HG03159 (cell line): ENCODE measurements around the gene SLC39A1.
"Not testable (repeated sequence)": the region's sequence is repeated elsewhere in the genome, so short reads cannot be mapped to it uniquely, and the experiment has no call there.

Source experiments
- ATAC-seq: cut with Tn5 transposase; IDR thresholded peaks from one replicate; pipeline ENCODE4 v1.9.1; 2021; ENCODE audit warnings: mild to moderate bottlenecking, moderate library complexity; ENCODE audit not compliant: unreplicated experiment

The SLC39A1 gene, protein sequence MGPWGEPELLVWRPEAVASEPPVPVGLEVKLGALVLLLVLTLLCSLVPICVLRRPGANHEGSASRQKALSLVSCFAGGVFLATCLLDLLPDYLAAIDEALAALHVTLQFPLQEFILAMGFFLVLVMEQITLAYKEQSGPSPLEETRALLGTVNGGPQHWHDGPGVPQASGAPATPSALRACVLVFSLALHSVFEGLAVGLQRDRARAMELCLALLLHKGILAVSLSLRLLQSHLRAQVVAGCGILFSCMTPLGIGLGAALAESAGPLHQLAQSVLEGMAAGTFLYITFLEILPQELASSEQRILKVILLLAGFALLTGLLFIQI

DNA sequence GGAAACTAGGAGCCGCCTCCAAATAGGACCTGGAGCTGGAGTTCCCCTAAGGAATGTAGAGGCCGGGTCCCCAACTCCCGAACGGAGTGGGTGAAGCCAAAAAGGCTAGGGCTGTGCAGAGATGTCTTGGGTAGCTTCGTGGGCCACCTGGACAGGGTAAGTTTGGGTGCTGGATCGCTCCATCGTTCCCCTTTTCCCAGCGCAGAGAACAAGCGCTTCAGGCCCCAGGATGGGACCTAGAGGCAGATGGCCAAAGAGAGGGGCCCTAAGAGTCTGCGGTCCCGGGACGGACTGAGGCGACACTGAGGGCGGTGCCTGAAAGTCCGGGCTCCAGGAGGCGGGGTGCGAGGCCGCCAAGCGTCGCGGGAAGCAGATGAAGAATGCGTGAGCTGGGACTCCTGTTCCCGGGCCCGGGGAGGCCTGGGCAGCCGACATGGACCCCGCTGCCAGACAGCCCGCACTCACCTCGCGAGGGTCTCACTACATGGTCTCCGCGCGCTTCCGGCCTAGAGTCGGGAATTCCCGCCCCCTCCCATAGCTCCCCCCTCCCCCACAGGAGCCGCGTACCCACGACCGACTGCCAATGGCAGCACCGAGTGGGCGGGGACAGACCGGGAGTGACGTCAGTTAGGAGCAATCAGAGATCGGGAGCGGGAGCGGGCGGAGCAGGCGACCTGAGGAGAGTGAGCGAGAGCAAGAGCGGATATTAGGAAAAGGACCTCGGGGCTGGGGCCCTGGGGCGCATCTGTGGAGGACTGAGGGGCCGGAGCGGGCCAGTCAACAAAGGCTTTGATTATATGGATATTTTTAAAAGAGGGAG is at the start of gene SLC39A1:
Gene SLC39A1, minus strand, starts transcription at position 508 of the 820 bp plus-strand sequence. CDS start 822 bp downstream, outside the sequence.
- ATAC-seq, result peak; percentile 42

DNA sequence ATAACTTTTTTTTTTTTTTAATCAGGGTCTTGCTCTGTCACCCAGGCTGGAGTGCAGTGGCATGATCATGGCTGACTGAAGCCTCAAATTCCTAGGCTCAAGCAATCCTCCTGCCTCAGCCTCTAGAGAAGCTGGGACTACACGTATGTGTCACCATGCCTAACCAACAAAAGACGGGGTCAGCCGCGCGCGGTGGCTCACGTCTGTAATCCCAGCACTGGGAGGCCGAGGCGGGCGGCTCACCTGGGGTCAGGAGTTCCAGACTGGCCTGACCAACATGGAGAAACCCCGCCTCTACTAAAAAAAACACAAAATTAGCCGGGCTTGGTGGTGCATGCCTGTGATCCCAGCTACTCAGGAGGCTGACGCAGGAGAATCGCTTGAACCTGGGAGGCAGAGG is 49.2 kb upstream of the SLC39A1 start:
- ATAC-seq, result not testable (repeated sequence)

DNA sequence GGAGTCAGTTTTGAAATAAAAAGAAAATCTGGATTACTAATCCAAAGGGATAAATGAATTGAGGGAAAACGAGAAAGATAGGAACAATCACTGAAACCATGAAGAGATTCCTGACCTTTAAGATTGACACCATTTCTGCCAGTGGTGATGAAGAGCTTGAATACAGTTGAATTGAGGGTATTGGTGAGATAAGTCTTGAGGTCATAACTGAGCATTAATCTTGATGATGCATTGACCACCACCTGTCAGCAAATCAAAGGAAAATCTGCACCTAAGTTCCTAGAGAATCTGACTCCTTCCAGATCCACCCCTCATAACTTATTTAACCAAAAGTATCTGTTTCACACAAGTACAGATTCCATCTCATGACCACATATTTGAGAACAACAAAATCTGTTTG is 48.8 kb upstream of the SLC39A1 start:
- no peak for ATAC-seq

DNA sequence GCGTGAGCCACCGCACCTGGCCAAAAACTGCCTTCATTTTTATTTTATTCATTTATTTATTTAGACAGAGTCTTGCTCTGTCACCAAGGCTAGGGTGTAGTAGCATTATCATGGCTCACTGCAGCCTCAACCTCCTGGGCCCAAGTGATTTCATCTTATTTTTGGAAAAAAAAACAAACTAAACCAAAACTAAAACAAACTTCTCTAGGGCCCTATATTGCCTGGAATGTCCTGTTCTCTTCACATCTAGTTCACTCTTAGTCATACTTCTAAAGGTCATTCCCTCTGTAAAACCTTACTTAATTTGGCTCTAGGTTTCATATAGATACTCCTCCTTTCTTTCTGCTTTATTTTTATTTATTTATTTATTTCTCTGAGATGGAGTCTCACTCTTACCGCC is 42.8 kb upstream of the SLC39A1 start:
- no peak for ATAC-seq

DNA sequence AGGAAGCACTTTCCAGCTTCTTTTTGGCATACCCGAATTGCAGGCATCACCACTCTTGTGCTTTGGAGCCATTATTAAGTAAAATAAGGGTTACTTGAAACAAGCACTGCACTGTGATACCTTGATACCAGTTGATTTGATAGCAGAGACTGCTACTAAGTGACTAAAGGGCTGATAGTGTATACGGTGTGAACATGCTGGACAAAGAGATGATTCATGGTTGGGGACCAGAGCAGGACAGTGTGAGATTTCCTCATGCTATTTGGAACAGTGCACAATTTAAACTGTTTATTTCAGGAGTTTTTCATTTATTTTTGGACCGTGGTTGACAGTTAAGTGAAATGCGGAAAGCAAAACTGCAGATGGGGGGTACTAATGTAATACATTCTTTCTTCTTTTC is 37.1 kb upstream of the SLC39A1 start:
- ATAC-seq, result no peak

DNA sequence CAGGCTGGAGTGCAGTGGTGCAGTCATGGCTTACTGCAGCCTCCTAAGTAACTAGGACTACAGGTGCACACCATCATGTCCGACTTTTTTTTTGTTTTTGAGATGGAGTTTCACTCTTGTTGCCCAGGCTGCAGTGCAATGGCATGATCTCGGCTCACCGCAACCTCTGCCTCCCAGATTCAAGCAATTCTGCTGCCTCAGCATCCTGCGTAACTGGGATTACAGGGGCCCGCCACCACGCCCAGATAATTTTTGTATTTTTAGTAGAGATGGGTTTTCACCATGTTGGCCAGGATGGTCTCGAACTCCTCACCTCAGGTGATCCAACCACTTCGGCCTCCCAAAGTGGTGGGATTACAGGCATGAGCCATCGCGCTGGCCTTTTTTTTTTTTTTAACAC is 33.5 kb upstream of the SLC39A1 start:
- not testable (repeated sequence) for ATAC-seq

DNA sequence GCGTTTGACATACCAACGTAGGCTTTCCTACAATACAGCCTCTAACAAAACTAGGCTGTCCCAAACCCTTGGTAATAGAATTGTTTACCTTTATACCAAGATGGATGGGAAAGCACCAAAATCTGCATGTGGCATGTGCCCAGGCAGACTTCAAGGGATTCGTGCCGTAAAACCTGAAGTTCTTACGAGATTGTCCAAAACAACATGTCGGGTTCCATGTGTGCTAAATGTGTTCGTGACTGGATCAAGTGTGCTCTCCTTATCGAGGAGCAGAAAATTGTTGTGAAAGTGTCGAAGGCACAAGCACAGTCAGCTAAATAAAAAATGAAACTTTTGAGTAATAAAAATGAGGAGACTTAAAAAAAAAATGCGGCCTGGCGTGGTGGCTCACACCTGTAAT is 32.3 kb upstream of the SLC39A1 start:
- ATAC-seq, result no peak

DNA sequence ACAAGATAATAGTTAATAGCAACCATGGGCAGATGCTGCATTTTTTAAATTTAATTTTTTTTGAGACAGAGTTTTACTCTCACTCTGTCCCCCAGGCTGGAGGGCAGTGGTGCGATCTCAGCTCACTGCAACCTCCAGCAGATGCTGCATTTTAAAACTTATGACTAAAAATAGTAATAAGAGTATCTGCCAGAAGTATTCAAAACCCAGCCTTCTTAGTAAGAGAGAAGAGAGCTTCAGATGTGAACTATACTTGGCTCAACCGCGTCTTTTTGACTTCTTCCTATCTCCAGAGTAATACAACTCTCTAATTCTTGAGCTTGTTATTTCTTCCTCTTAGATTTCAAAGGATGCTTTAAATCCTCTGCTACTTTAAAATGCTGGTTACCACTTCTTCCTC is 31.9 kb upstream of the SLC39A1 start:
- no peak for ATAC-seq

DNA sequence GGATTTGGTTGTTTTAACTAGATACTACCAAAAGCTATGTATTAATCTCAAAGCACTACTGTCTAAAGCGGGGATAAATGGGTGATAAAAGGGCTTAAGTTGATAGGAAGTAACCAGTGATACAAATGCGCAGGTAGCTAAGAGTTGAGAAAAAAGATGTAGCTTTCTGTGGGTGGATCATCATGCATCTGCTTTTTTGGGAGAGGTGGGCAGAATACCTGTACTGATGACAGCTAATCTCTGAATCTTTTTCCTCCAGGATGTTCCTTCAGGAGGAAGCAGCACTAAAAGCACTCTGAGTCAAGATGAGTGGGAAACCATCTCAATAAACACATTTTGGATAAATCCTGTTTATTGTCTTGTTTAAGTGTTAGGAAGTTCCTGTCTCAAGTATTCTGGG is 28.5 kb upstream of the SLC39A1 start:
- no peak for ATAC-seq

DNA sequence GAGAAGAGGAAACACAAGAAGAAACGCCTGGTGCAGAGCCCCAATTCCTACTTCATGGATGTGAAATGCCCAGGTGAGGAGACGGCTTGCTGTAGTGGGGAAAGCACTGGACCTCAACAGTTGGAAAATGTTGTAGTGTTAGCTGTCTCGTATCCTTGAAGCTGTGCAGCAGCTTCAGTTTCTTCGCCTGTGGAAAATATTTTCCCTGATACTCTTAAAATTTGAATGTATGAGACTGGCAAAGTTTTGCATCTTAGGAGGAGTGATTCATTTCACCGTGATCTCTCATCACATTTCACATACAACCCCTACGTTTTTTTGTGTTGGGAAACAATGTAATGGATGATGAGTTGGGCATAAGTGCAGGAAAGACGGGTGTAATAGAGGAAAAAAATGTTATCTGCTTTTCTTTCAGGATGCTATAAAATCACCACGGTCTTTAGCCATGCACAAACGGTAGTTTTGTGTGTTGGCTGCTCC is 27.9 kb upstream of the SLC39A1 start:
- no peak for ATAC-seq

DNA sequence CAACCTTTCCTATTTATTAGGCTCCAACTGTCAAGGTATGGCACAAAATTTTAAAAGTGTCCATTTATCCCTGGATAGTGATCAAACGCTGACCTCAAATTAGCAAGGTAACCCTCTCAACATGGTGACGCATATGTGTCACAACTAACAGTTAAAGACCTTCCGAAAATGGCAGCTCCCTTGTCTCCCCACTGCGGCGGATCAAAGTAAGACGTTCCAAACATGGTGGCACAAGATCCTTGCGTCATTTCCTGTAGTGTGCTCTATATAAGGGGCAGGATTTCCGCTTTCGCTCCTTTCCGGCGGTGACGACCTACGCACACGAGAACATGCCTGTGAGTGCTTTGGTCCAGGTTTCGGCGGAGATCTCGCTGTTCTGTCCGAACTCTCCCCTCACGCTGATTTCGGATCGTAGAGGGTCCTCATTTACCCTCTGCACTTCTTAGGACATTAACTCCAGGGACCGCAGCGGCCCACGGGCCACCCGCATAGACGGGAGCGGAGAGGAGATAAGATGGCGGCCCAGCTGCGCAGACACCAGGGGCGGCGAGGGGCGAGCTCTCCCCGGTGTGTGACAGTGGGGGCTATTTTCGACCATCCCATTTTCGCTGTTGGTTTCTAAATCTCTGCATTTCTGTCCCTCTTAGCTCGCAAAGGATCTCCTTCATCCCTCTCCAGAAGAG is 27.3 kb upstream of the SLC39A1 start, which contains the start of gene RPS27:
Gene RPS27, plus strand, starts transcription at position 295 of the 683 bp plus-strand sequence. Its CDS starts 35 bp downstream, at position 330.
- peak; percentile 67 for ATAC-seq

DNA sequence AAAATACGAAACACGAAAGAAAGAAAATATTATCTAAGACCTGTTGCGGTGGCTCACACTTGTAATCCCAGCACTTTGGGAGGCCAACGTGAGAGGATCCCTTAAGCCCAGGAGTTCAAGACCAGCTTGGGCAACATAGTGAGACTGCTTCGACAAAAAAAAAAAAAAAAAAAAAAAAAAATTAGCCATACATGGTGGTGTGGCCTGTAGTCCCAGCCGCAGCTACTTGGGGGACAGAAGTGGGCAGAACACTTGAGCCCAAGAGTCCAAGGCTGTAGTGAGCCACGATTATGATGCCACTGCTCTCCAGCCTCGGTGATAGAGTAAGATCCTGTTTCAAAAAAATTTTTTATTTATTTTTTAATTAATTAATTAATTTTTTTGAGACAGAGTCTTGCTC is 24.3 kb upstream of the SLC39A1 start:
- ATAC-seq, result no peak

DNA sequence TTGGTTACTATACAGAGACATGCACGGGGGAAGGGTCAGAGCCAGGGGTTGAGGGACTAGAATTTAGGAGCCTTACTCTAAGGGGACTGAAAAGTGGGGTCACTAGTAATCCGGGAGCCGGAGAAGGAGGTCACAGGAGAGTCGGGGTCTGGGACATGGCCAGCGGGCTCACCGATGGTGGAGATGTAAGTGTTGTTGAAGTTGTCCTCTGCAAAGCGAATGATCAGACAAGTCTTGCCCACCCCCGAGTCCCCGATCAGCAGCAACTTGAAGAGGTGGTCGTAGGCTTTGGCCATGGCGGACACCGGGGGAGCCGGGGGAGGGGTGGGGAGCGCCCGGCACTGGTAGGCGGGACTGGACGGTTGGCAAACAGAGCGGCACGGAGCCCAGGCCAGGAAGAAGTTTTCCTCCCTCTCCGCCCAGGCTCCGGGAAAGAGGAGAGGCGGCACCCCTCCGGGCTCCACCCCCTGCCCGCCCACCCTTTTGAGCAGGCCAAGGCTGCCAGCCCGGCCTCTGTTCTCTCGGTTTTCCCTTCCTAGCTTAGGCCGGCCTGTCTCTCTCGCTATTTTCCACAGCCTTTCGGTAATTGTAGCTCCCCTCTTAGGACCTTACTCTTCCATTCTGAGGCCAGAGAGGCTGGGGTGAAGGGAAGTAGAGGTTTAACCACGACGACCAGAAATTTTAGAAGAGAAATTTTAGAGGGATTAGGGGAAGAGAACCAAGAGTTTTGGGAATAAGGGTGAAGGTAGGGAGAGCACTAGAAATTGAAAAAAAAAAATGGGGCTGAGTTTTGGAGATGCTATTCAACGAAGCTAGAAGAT is 22.8 kb upstream of the SLC39A1 start, which contains the start of gene RAB13:
Gene RAB13, minus strand, starts transcription at position 399 of the 821 bp plus-strand sequence. Its CDS starts 103 bp downstream, at position 296.
- ATAC-seq, result no peak

DNA sequence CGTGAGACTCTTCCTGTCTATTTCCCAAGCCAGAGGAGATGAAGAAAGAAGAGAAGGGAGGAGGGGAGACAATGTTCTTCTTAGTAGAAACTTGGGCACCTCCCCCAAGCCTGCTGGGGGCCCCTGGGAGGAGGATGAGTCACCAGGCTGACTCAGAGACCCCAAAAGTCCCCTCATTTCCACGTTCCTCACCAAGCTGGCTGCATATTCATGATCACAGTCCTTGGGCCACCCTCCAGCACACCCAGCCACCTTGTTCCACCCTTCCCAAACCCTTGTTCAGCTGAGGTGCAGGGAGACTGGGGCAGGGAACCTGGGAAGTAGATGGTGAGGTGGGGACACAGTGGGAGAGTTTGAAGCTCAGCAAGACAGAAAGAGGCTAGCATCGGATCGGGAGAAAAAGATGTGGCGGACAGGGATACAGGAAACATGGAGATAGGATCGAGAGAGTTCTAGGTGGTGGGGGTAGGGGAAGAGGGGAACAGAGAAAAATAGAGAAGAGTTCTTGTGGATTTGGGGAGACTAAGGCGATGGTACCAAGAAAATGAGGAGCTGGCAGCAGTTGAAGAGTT is 22.1 kb upstream of the SLC39A1 start:
- ATAC-seq, result no peak

DNA sequence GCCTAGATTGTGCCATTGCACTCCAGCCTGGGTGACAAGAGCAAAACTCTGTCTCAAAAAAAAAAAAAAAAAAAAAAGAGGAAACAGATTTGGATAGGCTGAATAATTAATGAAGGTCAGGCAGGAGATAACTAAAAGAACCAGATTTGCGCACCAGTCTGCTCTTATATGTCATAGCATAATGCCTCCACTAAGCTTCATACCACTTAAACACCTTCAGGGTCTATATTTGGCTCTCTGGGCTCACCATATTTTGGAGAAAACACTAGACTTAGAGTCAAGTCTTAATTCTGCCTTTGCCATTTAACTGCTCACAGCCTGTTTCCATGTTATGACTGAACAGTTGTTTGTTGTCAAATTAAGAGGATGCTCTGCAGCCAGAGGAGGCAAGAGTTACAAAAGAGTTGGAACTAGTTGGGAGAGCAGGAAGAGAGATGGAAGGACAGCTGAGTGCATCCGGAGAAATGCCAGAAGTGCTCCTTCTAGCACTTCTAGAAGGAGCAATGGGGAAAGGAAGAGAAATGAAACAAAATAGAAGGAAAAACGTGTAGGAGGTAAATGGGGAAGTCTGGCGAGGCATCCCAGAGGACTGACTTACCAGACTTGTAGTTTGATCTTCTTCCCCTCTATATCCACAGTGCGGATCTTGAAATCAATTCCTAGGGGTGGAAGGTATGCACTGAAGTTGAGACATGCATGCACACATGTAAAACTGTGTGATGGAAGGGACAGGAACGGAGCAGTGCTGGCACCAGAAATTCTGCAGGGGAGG is 21.0 kb upstream of the SLC39A1 start:
- ATAC-seq, result no peak

DNA sequence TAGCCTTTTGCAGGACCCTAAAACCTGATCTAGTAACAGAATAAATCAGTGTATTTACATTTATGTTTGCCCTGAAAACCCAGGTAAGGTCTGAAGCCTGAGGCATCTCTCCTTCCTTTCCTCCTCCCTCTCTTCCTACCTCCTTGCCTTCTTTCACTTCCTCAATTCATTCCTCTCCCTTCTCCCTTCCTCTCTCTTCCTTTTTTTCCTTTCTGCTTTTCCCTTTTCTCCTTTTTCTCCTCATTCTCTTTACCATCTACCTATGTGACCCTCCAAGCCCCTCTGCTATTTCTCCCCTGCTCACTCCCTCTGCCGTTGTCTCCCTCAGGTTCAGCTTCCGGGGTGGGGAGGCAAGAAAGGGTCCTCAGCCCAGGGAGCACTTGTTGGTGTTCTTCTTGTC is 18.4 kb upstream of the SLC39A1 start:
- ATAC-seq, result not testable (repeated sequence)

DNA sequence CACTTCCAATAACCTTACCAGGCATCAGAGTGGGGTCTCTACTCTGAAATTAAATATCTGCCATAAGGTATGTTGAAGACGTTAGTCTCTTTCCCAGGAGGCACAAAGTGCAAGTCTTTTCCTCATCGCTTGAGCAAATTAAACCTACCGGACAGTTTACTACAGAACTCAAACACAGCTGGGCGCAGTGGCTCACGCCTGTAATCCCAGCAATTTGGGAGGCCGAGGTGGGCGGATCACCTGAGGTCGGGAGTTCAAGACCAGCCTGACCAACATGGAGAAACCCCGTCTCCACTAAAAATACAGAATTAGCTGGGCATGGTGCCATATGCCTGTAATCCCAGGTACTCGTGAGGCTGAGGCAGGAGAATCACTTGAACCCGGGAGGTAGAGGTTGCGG is 15.8 kb upstream of the SLC39A1 start:
- ATAC-seq, result not testable (repeated sequence)

DNA sequence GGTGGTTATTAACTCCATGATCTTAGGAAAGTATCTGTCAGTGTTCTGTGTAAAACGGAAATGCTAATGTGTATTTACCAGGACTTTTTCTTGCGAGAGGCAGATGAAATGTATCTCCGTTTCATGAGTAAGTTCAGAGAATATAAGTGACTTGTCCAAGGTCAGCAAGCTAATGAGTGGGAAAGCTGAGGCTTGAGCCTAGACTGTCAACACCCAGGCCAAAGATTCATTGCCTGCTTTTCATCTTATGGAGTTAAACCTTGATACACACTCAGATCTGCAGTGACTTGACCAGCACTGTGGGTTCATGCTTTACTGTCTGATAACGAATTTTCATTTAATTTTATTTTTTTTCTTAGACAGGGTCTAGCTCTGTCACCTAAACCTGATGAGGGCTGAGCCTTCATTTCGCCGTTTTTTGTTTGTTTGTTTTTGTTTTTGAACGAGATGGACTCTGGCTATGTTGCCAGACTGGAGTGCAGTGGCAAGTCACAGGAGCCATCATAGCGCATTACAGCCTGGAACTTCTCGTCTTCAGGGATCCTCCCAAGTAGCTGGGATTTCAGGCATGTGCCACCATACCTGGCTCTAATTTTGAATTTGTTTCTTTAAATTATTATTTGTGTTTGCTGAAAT is 15.1 kb upstream of the SLC39A1 start:
- no peak for ATAC-seq
